ENCODE data around the gene IPO8. TPM values are rescaled to one million over a fixed set of nuclear protein-coding genes. Genes with fewer than 3 reads are reported as not detected.
"Not testable (repeated sequence)": the region's sequence is repeated elsewhere in the genome, so short reads cannot be mapped to it uniquely, and the experiment has no call there.

Gene IPO8
- total RNA-seq, 2 donors from 2014 or later: 28.8 to 49.4 TPM

DNA sequence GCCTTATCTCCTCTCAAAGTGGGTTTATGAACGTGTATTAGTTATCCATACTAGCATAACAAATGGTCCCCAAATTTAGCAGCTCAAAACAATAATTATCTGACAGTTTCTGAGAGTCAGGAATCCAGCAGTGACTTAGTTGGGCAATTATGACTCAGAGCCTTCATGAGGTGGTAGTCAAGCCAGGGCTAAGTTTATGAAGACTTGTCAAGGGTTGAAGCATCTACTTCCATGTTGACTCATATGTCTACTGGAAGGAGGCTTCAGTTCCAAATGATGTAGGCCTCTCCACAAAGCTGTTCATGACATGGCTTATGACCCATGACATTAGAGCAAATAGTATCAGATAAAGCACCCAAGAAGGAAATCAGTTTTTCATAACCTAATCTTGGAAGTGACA lies 73.2 kb downstream of the IPO8 start:
- Histone ChIP-seq H3K4me1 (ENCODE audit: control insufficient read depth in 1 of 2, low read depth in 2 of 2) (no peaks in the 10 kb centered on the region), H3K9me3 (no peaks in the 10 kb centered on the region), H3K27me3 (replicated peaks; ENCODE audit: insufficient read depth) (no peaks in the 10 kb centered on the region), H3K36me3 (no peaks in the 10 kb centered on the region), H3K4me3 (no peak overlapping the region), H3K27ac (no peak overlapping the region)
- DNase-seq (ENCODE audit: low spot score): no peak
- ATAC-seq (ENCODE audit: insufficient number of reproducible peaks, low FRiP score, low read depth): no peak
- TF ChIP-seq, protein P1, sequence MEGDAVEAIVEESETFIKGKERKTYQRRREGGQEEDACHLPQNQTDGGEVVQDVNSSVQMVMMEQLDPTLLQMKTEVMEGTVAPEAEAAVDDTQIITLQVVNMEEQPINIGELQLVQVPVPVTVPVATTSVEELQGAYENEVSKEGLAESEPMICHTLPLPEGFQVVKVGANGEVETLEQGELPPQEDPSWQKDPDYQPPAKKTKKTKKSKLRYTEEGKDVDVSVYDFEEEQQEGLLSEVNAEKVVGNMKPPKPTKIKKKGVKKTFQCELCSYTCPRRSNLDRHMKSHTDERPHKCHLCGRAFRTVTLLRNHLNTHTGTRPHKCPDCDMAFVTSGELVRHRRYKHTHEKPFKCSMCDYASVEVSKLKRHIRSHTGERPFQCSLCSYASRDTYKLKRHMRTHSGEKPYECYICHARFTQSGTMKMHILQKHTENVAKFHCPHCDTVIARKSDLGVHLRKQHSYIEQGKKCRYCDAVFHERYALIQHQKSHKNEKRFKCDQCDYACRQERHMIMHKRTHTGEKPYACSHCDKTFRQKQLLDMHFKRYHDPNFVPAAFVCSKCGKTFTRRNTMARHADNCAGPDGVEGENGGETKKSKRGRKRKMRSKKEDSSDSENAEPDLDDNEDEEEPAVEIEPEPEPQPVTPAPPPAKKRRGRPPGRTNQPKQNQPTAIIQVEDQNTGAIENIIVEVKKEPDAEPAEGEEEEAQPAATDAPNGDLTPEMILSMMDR (IDR thresholded peaks at IDR 0.05): no peak

DNA sequence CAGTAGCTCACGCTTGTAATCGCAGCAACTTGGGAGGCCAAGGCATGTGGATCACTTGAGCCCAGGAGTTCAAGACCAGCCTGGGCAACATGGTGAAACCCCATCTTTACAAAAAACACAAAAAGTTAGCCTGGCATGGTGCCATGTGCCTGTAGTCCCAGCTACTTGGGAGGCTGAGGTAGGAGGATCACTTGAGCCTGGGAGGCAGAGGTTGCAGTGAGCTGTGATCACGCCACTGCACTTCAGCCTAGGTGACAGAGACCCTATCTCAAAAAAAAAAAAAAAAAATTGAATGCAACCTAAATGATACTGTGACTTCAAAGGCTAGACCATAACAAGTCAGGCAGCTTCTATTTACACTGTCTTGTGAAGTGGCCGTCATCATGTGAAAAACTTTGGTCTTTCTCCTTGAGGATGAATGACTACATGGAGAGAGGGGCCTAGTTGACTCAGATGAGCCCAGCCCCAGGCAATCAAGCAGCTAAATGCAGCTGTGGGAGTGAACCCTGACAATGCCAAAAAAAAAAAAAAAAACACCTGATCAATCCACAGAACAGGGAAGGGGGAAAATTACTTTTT lies 73.9 kb downstream of the IPO8 start:
- not testable (repeated sequence) for ATAC-seq (ENCODE audit: insufficient number of reproducible peaks, low FRiP score, low read depth); H3K4me3 ChIP-seq; H3K36me3 ChIP-seq; DNase-seq (ENCODE audit: low spot score); H3K9me3 ChIP-seq; H3K4me1 ChIP-seq (ENCODE audit: control insufficient read depth in 1 of 2, low read depth in 2 of 2); H3K27ac ChIP-seq; H3K27me3 ChIP-seq (replicated peaks; ENCODE audit: insufficient read depth)

DNA sequence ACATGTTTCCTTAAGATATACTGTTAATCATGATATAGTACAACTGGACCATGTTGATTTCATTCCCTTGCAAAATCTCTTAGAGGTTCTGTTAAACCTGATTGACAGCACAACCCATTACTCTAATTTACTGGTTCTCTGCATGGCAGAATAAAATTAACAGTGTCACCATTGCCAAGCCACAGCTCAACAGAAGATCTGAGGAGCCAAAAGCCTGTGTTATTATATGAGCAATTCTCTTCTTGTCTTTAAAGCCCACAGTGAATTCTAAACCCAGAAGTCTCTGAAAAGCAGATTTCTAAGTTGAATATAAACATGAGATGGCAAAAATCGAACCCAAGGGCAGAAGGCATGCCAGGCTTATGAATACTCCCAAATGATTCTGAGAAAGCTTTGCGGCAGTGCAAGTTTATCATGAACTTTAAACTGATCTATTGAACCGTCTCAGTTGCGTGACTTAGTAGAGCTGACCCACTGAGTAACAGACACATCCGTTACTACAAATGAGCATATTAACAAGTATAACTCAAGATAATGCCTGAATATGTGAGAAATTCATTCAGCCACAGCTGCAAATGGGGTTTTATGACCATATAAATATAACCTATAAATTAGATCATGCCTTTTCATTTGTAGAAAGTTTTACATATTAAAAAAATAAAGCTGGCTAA lies 78.2 kb downstream of the IPO8 start:
- ATAC-seq (ENCODE audit: insufficient number of reproducible peaks, low FRiP score, low read depth): no peak
- H3K27ac ChIP-seq: no peak overlapping the region
- H3K27me3 ChIP-seq (replicated peaks; ENCODE audit: insufficient read depth): no peaks in the 10 kb centered on the region
- no peaks in the 10 kb centered on the region for H3K9me3 ChIP-seq
- TF ChIP-seq, protein P1 (IDR thresholded peaks at IDR 0.05): no peak
- H3K36me3 ChIP-seq: no peaks in the 10 kb centered on the region
- no peak overlapping the region for H3K4me3 ChIP-seq
- no peaks in the 10 kb centered on the region for H3K4me1 ChIP-seq (ENCODE audit: control insufficient read depth in 1 of 2, low read depth in 2 of 2)
- DNase-seq (ENCODE audit: low spot score): no peak

DNA sequence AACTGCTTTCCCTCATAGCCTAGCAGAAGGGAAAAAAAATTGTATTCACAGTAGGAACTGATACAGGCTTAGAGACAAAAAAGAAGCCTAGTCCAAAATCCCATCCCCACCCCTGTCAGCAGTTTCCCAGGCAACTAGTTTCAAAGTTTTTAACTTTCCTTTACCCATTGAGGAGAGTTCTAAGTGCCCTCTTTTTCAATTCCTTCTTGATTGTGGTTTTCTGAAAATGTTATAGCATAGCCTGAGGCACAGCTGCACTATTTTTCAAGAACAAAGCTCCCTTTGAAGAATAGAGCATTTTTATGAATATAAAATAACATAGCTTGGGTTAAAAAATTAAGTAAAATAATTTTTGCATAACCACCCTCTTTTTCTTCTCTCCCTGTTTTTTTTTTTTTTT lies 81.6 kb downstream of the IPO8 start:
- Histone ChIP-seq H3K4me3 (no peak overlapping the region), H3K36me3 (no peaks in the 10 kb centered on the region), H3K27ac (no peak overlapping the region), H3K4me1 (ENCODE audit: control insufficient read depth in 1 of 2, low read depth in 2 of 2) (no peaks in the 10 kb centered on the region), H3K27me3 (replicated peaks; ENCODE audit: insufficient read depth) (no peaks in the 10 kb centered on the region), H3K9me3 (no peaks in the 10 kb centered on the region)
- ATAC-seq (ENCODE audit: insufficient number of reproducible peaks, low FRiP score, low read depth) (no peak), DNase-seq (ENCODE audit: low spot score) (no peak)
- TF ChIP-seq, protein P1 (IDR thresholded peaks at IDR 0.05): no peak

DNA sequence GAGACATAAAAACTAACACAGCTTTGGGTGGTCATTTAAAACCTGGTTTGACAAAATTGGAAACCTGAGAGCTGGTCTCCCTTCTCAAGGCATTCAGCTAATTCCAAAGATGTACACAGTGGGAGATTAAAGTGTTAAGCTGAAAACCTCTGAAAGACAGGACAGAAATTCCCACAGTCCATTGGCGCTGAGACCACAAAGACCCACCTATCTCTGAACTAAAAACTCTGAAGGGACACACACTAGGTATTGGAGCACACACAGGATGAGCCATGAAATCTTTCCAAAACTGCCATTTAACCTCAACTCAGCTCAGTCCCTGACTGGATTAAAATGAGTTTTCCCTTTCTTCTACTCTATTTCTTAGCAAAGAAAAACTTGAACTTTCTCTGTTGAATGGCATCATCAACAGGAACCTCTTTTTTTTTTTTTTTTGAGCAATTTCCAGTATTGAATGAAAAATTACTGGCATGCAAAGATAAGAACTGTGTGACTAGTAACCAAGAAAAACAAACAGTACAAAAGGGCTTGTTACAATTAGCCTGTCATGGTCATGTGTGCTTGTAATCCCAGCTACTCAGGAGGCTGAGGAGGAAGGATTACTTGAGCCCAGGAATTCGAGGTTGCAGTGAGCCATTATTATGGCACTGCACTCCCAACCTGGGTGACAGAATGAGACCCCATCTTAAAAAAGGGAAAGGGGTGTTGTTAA lies 82.4 kb downstream of the IPO8 start:
- Histone ChIP-seq H3K9me3 (no peaks in the 10 kb centered on the region), H3K27ac (no peak overlapping the region), H3K36me3 (no peaks in the 10 kb centered on the region), H3K4me3 (no peak overlapping the region), H3K4me1 (ENCODE audit: control insufficient read depth in 1 of 2, low read depth in 2 of 2) (no peaks in the 10 kb centered on the region), H3K27me3 (replicated peaks; ENCODE audit: insufficient read depth) (no peaks in the 10 kb centered on the region)
- TF ChIP-seq, protein P1 (IDR thresholded peaks at IDR 0.05): no peak
- DNase-seq (ENCODE audit: low spot score) (no peak), ATAC-seq (ENCODE audit: insufficient number of reproducible peaks, low FRiP score, low read depth) (peak; percentile 20)
